Endothelial cell of umbilical vein (primary cell): ENCODE measurements around the gene MUL1. TPM values are rescaled to one million over a fixed set of nuclear protein-coding genes. Genes with fewer than 3 reads are reported as not detected.

ENCODE experiments used
- BruUV-seq: library from RNA; stranded (reverse); fragments of 400-500 nt; replicated peaks from 2 replicates; lab custom pipeline; 2021; lab: Mats Ljungman, UMichigan
- CTCF ChIA-PET: fragments of 300-600, 350-600 bp; sonication (Branson Sonifier 250); formaldehyde crosslinking; loops from one replicate; lab custom pipeline; 2021; ENCODE audit warnings: antibody characterized with exemption, inconsistent platforms; lab: Charles Lee
- POLR2A ChIA-PET: fragments of 300-600, 350-600 bp; sonication (Branson Sonifier 250); formaldehyde crosslinking; loops from one replicate; lab custom pipeline; 2021; ENCODE audit warnings: antibody characterized with exemption, inconsistent platforms; lab: Charles Lee
- DNase-seq: peaks from one replicate; pipeline ENCODE4 v3.0.0-alpha.2; 2011; ENCODE audit warnings: low read depth, low spot score
- FAIRE-seq: peaks from 2 replicates; lab custom pipeline; 2011; peaks lifted over from hg19 to GRCh38; lab: Jason Lieb, UNC
- H2AFZ ChIP-seq: 2 replicates; pipeline ENCODE4 v1.6.0; 2012; ENCODE audit warnings: low read depth, low read length, control low read depth, inconsistent platforms
- H3K27ac ChIP-seq: 2 replicates; pipeline ENCODE4 v1.5.1; 2011; ENCODE audit warnings: low read depth, mild to moderate bottlenecking, control low read depth, low read length, moderate library complexity; ENCODE audit not compliant: insufficient read depth
- H3K27me3 ChIP-seq, 2 experiments: 2 replicates each; pipeline versions ENCODE4 v1.6.0 to v1.6.1; 2011; ENCODE audit warnings: low read length in 2 of 2, mixed read lengths in 1 of 2; ENCODE audit not compliant: control insufficient read depth in 2 of 2, insufficient read depth in 2 of 2
- H3K36me3 ChIP-seq, 2 experiments: 2 replicates in 1 of 2; 3 replicates in 1 of 2; pipeline ENCODE4 v1.5.1; 2011; ENCODE audit warnings: low read length in 2 of 2, mild to moderate bottlenecking in 1 of 2, moderate library complexity in 1 of 2; ENCODE audit not compliant: control insufficient read depth in 2 of 2, insufficient read depth in 2 of 2; ENCODE audit errors: extremely low read depth in 1 of 2
- H3K4me1 ChIP-seq: 3 replicates; pipeline ENCODE4 v1.5.1; 2011; ENCODE audit warnings: mild to moderate bottlenecking, low read length; ENCODE audit not compliant: control insufficient read depth, insufficient read depth; ENCODE audit errors: extremely low read depth
- H3K4me2 ChIP-seq: 2 replicates; pipeline ENCODE4 v1.6.1; 2011; ENCODE audit warnings: low read length, control low read depth, mixed read lengths; ENCODE audit not compliant: insufficient read depth
- H3K4me3 ChIP-seq, 3 experiments: fragments of 200-600 bp in 1 of 3; sonication (generic), shearing (Covaris generic) in 1 of 3; replicated peaks in 1 of 3; 2 replicates each; pipeline ENCODE4 v1.5.1; 2011 to 2016; ENCODE audit warnings: control low read depth in 3 of 3, low read length in 3 of 3, mild to moderate bottlenecking in 2 of 3, inconsistent platforms in 1 of 3, low read depth in 1 of 3, moderate library complexity in 1 of 3; ENCODE audit not compliant: insufficient read depth in 1 of 3
- H3K79me2 ChIP-seq: 2 replicates; pipeline ENCODE4 v1.6.0; 2012; ENCODE audit warnings: low read length, inconsistent platforms; ENCODE audit not compliant: control insufficient read depth, insufficient read depth
- H3K9ac ChIP-seq: replicated peaks from 2 replicates; pipeline ENCODE3; 2011; ENCODE audit warnings: low read length, control low read depth; ENCODE audit not compliant: insufficient read depth; ENCODE audit errors: extremely low read depth
- H3K9me1 ChIP-seq: replicated peaks from 3 replicates; pipeline ENCODE4 v1.6.0; 2011; ENCODE audit warnings: mild to moderate bottlenecking, low read length; ENCODE audit not compliant: control insufficient read depth, insufficient read depth; ENCODE audit errors: extremely low read depth
- H3K9me3 ChIP-seq: replicated peaks from 2 replicates; pipeline ENCODE4 v1.5.1; 2012; ENCODE audit warnings: low read length, inconsistent platforms; ENCODE audit not compliant: control insufficient read depth, insufficient read depth
- H4K20me1 ChIP-seq: replicated peaks from 2 replicates; pipeline ENCODE3; 2011; ENCODE audit warnings: mild to moderate bottlenecking, low read length; ENCODE audit not compliant: control insufficient read depth, insufficient read depth; ENCODE audit errors: extremely low read depth
- EZH2 ChIP-seq: IDR thresholded peaks from 2 replicates; pipeline ENCODE4 v1.6.1; 2012; ENCODE audit warnings: borderline replicate concordance, low read depth, mild to moderate bottlenecking, moderate library complexity, low read length, inconsistent platforms; ENCODE audit not compliant: severe bottlenecking
- FOS ChIP-seq: IDR thresholded peaks from 2 replicates; pipeline ENCODE4 v1.6.1; 2011; ENCODE audit warnings: mild to moderate bottlenecking, low read length, moderate library complexity, borderline replicate concordance; ENCODE audit not compliant: insufficient read depth
- GATA2 ChIP-seq: IDR thresholded peaks from 2 replicates; pipeline ENCODE4 v1.7.0; 2011; ENCODE audit warnings: low read depth, mild to moderate bottlenecking, moderate library complexity, mixed read lengths, low read length; ENCODE audit not compliant: insufficient read length, insufficient read depth
- JUN ChIP-seq: IDR thresholded peaks from 2 replicates; pipeline ENCODE4 v1.6.1; 2011; ENCODE audit warnings: borderline replicate concordance, low read depth; ENCODE audit not compliant: insufficient read length, insufficient read depth
- MAX ChIP-seq: IDR thresholded peaks from 2 replicates; pipeline ENCODE4 v1.6.1; 2011; ENCODE audit not compliant: insufficient read depth, insufficient read length
- MYC ChIP-seq: IDR thresholded peaks from one replicate; pipeline ENCODE4 v1.6.1; 2011; ENCODE audit warnings: mild to moderate bottlenecking, low read depth, low read length
- POLR2A ChIP-seq: IDR thresholded peaks from 2 replicates; pipeline ENCODE4 v1.6.1; 2012; ENCODE audit warnings: low read depth, mild to moderate bottlenecking, control low read depth, low read length
- POLR2AphosphoS5 ChIP-seq: IDR thresholded peaks from 2 replicates; pipeline ENCODE4 v1.6.1; 2012; ENCODE audit warnings: low read depth, mild to moderate bottlenecking, control low read depth, low read length, moderate library complexity; ENCODE audit not compliant: insufficient read depth
- dilution Hi-C: fragments of 300-500 bp; cut with MboI; formaldehyde crosslinking; loops from one replicate; pipeline ENCODE4 v1.15.0; 2019; ENCODE audit warnings: low sequenced_read_pairs; ENCODE audit not compliant: extremely low pct_ligation_motif_present
- intact Hi-C: fragments of 100-400 bp; cut with micrococcal nuclease; formaldehyde crosslinking; loops from one replicate; pipeline ENCODE4 v1.10.0; 2022
- polyA plus RNA-seq, 4 experiments: library from polyadenylated mRNA; depleted of rRNA in 3 of 4; stranded (reverse) in 3 of 4; unstranded in 1 of 4; fragments of >200 nt; gene quantifications; 2 replicates each; pipeline versions ENCODE4 v1.2.1 to v1.2.3, GENCODE V29; 2011 to 2012; ENCODE audit warnings: missing spikeins in 1 of 4
- total RNA-seq: library from RNA; stranded (reverse); gene quantifications from 2 replicates; pipeline ENCODE4 v1.2.3, GENCODE V29; 2021
- TF ChIP-seq, protein P1 (sequence below), 2 donors: IDR thresholded peaks; 1 replicate in 1 of 2; 2 replicates in 1 of 2; pipeline ENCODE4 v1.5.1; 2011; ENCODE audit warnings: low read length in 2 of 2, mild to moderate bottlenecking in 2 of 2, moderate library complexity in 2 of 2, control low read depth in 1 of 2, inconsistent platforms in 1 of 2, low read depth in 1 of 2; ENCODE audit not compliant: insufficient read depth in 1 of 2; ENCODE audit errors: extremely low read depth in 1 of 2

Gene MUL1
- total and polyA plus RNA-seq, 2 donors (not counting 3 experiments of a cell fraction or from before 2014, with no cell fraction given), result 28.3 to 29.5 TPM

DNA sequence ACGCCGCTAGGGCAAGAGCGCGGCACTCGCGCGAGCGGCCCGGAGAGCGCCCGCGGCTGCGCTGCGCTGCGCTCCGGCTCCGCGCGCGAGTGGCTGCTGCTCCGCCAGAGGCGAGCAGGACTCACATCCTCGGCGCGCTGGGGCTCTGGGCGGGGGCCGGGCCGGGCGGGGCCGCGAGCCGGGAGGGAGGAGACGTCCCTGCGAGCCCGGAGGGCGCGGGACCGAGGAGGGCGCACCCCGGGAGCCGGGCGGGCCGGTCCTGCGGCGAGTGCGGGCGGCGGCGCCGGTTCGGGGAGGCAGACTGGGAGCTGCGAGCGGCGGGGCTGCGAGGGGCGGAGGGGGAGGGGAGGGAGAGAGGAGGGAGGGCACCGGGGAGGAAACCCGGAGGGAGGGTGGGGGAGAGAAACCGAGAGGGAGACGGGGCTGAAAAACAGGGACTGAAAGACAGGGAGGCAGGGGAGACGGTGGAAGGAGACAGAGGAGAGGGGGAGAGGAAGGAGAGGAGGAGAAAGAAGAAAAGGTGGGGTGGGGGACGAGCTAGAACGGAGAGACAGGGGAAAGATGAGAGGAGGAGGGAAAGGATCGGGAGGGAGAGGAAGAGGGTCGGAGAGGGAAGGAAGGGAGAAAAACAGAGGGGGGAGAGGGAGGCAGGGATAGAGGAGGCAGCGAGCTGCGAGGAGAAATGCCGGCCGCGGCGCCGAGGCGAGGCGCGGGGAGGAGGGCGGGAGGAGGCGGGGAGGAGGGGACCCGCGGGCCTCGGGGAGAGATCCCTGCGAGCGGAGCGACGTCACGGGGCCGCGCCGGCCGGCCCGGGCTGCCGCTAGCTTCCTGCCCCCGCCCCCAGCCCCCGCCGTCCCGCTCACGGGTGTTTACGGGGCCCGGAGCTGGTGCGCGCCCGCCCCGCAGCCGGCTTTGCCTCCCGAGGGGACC is 22.2 kb downstream of the MUL1 start, which contains the start of gene CAMK2N1:
TSS of gene CAMK2N1 (minus strand) at position 684 of the 930 bp plus-strand sequence. CDS start 831 bp downstream, outside the sequence.
- TF ChIP-seq MAX (no peak), JUN (no peak), MYC (no peak), FOS (no peak), POLR2AphosphoS5 (peak; percentile 22), EZH2 (no peak), POLR2A (peak; percentile 54), GATA2 (no peak)
- TF ChIP-seq, protein P1, sequence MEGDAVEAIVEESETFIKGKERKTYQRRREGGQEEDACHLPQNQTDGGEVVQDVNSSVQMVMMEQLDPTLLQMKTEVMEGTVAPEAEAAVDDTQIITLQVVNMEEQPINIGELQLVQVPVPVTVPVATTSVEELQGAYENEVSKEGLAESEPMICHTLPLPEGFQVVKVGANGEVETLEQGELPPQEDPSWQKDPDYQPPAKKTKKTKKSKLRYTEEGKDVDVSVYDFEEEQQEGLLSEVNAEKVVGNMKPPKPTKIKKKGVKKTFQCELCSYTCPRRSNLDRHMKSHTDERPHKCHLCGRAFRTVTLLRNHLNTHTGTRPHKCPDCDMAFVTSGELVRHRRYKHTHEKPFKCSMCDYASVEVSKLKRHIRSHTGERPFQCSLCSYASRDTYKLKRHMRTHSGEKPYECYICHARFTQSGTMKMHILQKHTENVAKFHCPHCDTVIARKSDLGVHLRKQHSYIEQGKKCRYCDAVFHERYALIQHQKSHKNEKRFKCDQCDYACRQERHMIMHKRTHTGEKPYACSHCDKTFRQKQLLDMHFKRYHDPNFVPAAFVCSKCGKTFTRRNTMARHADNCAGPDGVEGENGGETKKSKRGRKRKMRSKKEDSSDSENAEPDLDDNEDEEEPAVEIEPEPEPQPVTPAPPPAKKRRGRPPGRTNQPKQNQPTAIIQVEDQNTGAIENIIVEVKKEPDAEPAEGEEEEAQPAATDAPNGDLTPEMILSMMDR (IDR thresholded peaks at IDR 0.05; ENCODE audit: extremely low read depth in 1 of 2, insufficient read depth in 1 of 2, low read depth in 1 of 2, low read length in 2 of 2), result no peak
- peak; percentile 21 for FAIRE-seq
- H3K4me3 ChIP-seq, result peak within 1 kb of the TSS; percentile 54 to 78 (median 56)
- H3K79me2 ChIP-seq, result no peaks in the 10 kb centered on the region
- intact Hi-C loops (loop anchor here (1.0 to 5.0 kb wide), 2 partner anchors 9 to 1173 kb away; partner anchors contain the start of genes AKR7A2 and SLC66A1), dilution Hi-C loops (no loop called here)
- H3K9ac ChIP-seq, result peak within 1 kb of the TSS; percentile 65
- H2AFZ ChIP-seq, result peak within 1 kb of the TSS; percentile 92
- peak; percentile 44 for DNase-seq
- H4K20me1 ChIP-seq, result no peaks in the 10 kb centered on the region
- H3K27me3 ChIP-seq, result peaks cover 0 to 3% of the 10 kb centered on the region in 2 experiments
- CTCF ChIA-PET, result interaction anchor here (0.7 to 6.2 kb wide), 5 partner anchors 8 to 273 kb away, joined by 3 to 45 read pairs (median 3); no protein-coding TSS in a partner anchor
- BruUV-seq, result no TSS peak
- H3K36me3 ChIP-seq, result no peaks in the 10 kb centered on the region
- H3K9me1 ChIP-seq, result no peaks in the 10 kb centered on the region
- peak within 1 kb of the TSS; percentile 76 for H3K4me2 ChIP-seq
- peak within 1 kb of the TSS; percentile 13 for H3K27ac ChIP-seq
- POLR2A ChIA-PET, result interaction anchor here (0.7 to 1.2 kb wide), 2 partner anchors 9 to 720 kb away, joined by 4 read pairs; no protein-coding TSS in a partner anchor
- H3K4me1 ChIP-seq, result peaks cover 12% of the 10 kb centered on the region
- no peaks in the 10 kb centered on the region for H3K9me3 ChIP-seq
